ENCODE measurements around the gene TOMM5. TPM values are rescaled to one million over a fixed set of nuclear protein-coding genes. Genes with fewer than 3 reads are reported as not detected.

The TOMM5 gene
- total RNA-seq, 1 experiment from 2014 or later, result 161 TPM

GRCh38 chr9:37632479-37632878 lies 40.1 kb upstream of the TOMM5 start (continued):
- no peak for TF ChIP-seq ZBTB33 (IDR thresholded peaks at IDR 0.05; ENCODE audit: extremely low read depth, insufficient replicate concordance, low read length)
- TF ChIP-seq CEBPB (IDR thresholded peaks at IDR 0.05; ENCODE audit: low read depth), result no peak
- no peak for TF ChIP-seq EZH2 (IDR thresholded peaks at IDR 0.05)

- Histone ChIP-seq H3K27ac (ENCODE audit: low read depth, low read length) (no peak overlapping the region), H3K27me3 (ENCODE audit: insufficient read depth, low read length) (no peaks in the 10 kb centered on the region), H3K4me2 (ENCODE audit: low read length) (no peak overlapping the region), H3K4me1 (ENCODE audit: control insufficient read depth in 1 of 2, insufficient read depth in 2 of 2, low read length in 2 of 2) (no peaks in the 10 kb centered on the region), H3K4me3 (replicated peaks in 1 of 2; ENCODE audit: low read depth in 1 of 2, low read length in 2 of 2) (no peak overlapping the region), H3K9me2 (ENCODE audit: insufficient read depth) (no peaks in the 10 kb centered on the region), H3K36me3 (ENCODE audit: control insufficient read depth in 1 of 2, insufficient read depth in 2 of 2, low read length in 2 of 2) (no peaks in the 10 kb centered on the region), H3K9ac (ENCODE audit: low read length) (no peak overlapping the region), H3K79me2 (ENCODE audit: insufficient read depth, low read length) (no peaks in the 10 kb centered on the region), H3K9me3 (ENCODE audit: control insufficient read depth in 1 of 2, insufficient read depth in 1 of 2, low read depth in 1 of 2, low read length in 2 of 2) (no peaks in the 10 kb centered on the region), H4K20me1 (ENCODE audit: insufficient read depth) (no peaks in the 10 kb centered on the region), H2AFZ (ENCODE audit: low read depth, low read length, poor library complexity, severe bottlenecking) (no peak overlapping the region)
- intact Hi-C loops (cut with micrococcal nuclease), result no loop called here
- ChIA-PET CTCF (no interaction called here), POLR2A (no interaction called here), RAD21 (ENCODE audit: low non-redundant PET in 1 of 2, low total read pairs in 2 of 2, uncharacterized antibody in 2 of 2, unreplicated experiment in 2 of 2) (no interaction called here)
- ATAC-seq (no peak), DNase-seq (ENCODE audit: low read depth, low spot score) (no peak)
- TF ChIP-seq CEBPB (IDR thresholded peaks at IDR 0.05; ENCODE audit: low read depth), result no peak
- no peak for TF ChIP-seq SP1 (IDR thresholded peaks at IDR 0.05; ENCODE audit: low read depth)
- no peak for TF ChIP-seq MAX (IDR thresholded peaks at IDR 0.05)
- TF ChIP-seq RAD21 (IDR thresholded peaks at IDR 0.05; ENCODE audit: low read depth), result no peak
- no peak for TF ChIP-seq TCF7L2 (IDR thresholded peaks at IDR 0.05; ENCODE audit: borderline replicate concordance, extremely low read depth, insufficient read depth, insufficient read length)
- TF ChIP-seq SIN3A (IDR thresholded peaks at IDR 0.05; ENCODE audit: low read depth), result no peak
- TF ChIP-seq SRF (IDR thresholded peaks at IDR 0.05; ENCODE audit: low read depth), result no peak
- BruUV-seq (replicated peaks), result no TSS peak
Observed at GRCh38 chr9:37626708-37627292, 34.4 kb upstream of the TOMM5 start.
